HG03139 (cell line): ENCODE data around the gene DDX41.

Experiments
- ATAC-seq: cut with Tn5 transposase; IDR thresholded peaks from one replicate; pipeline ENCODE4 v1.9.1; 2021; ENCODE audit not compliant: unreplicated experiment

The DDX41 gene

GRCh38 chr5:177470759-177471536, 45.8 kb downstream of the DDX41 start:
- no peak for ATAC-seq

GRCh38 chr5:177469750-177470525, 46.8 kb downstream of the DDX41 start:
- ATAC-seq = no peak

GRCh38 chr5:177468685-177469628, 47.8 kb downstream of the DDX41 start:
- no peak for ATAC-seq

- ATAC-seq = no peak
These were observed 48.5 kb downstream of the DDX41 start for GRCh38 chr5:177468329-177468684.

GRCh38 chr5:177467436-177467835, 49.3 kb downstream of the DDX41 start:
- no peak for ATAC-seq

GRCh38 chr5:177466861-177467260, 49.9 kb downstream of the DDX41 start:
- no peak for ATAC-seq

- ATAC-seq = no peak
These were observed 51.7 kb downstream of the DDX41 start for GRCh38 chr5:177465044-177465443.

GRCh38 chr5:177462021-177462670, 54.6 kb downstream of the DDX41 start:
- no peak for ATAC-seq
